A549 (cell line): ENCODE results near the gene C1QL1. TPM values are rescaled to one million over a fixed set of nuclear protein-coding genes. Genes with fewer than 3 reads are reported as not detected.
A peak's percentile ranks its signal among the peaks of the same experiment; 100 is the strongest.

Experiments used
- ATAC-seq, 2 experiments: fragments of 200-7000 bp in 1 of 2; fragments of >200 bp in 1 of 2; cut with Nextera tagmentation in 1 of 2; cut with Tn5 transposase in 1 of 2; 3 replicates each; pipeline versions ENCODE4 v1.8.0 to v1.9.1; 2018 to 2020; ENCODE audit warnings: mild to moderate bottlenecking in 1 of 2, moderate library complexity in 1 of 2
- CTCF ChIA-PET: fragments of 300-600 bp; sonication (Branson Sonifier 250); formaldehyde crosslinking; extraction: SDS; loops from one replicate; lab custom pipeline; 2021; ENCODE audit warnings: antibody characterized with exemption, inconsistent platforms; lab: Yijun Ruan, JAX
- POLR2A ChIA-PET: fragments of 350-600 bp; formaldehyde crosslinking; extraction: SDS; loops from one replicate; lab custom pipeline; 2021; ENCODE audit warnings: antibody characterized with exemption, inconsistent platforms; lab: Yijun Ruan, JAX
- DNase-seq, 2 experiments: peaks; one replicate each; pipeline versions ENCODE4 v3.0.0 to v3.0.0-alpha.2; 2011 to 2016; ENCODE audit warnings: low read depth in 1 of 2, low spot score in 1 of 2
- FAIRE-seq: peaks from 2 replicates; lab custom pipeline; 2011; peaks lifted over from hg19 to GRCh38; lab: Jason Lieb, UNC
- H3K27ac ChIP-seq, 2 experiments: fragments of >200 bp; sonication (Bioruptor Twin); formaldehyde crosslinking; 3 replicates each; pipeline ENCODE4 v1.5.1; 2016 to 2017
- H3K4me1 ChIP-seq: fragments of >200 bp; sonication (Bioruptor Twin); formaldehyde crosslinking; 3 replicates; pipeline ENCODE4 v1.6.1; 2016
- H3K4me2 ChIP-seq: fragments of >200 bp; sonication (Bioruptor Twin); formaldehyde crosslinking; 3 replicates; pipeline ENCODE4 v1.6.1; 2016
- H3K4me3 ChIP-seq: fragments of >200 bp; sonication (Bioruptor Twin); formaldehyde crosslinking; 3 replicates; pipeline ENCODE4 v1.5.1; 2016
- H3K9me3 ChIP-seq: fragments of >200 bp; sonication (Bioruptor Twin); formaldehyde crosslinking; 3 replicates; pipeline ENCODE4 v1.6.1; 2016
- CBX8 ChIP-seq: fragments of 200-600 bp; sonication (generic); IDR thresholded peaks from 2 replicates; pipeline ENCODE4 v1.6.1; 2016
- EHMT2 ChIP-seq: fragments of 200-600 bp; sonication (generic); IDR thresholded peaks from 2 replicates; pipeline ENCODE4 v1.6.1; 2016; ENCODE audit warnings: antibody characterized with exemption, low read depth, mild to moderate bottlenecking, moderate library complexity
- FOSB ChIP-seq: fragments of 250-450 bp; sonication (Bioruptor Pico); IDR thresholded peaks from 2 replicates; pipeline ENCODE4 v1.5.0; 2020; ENCODE audit warnings: mild to moderate bottlenecking, moderate library complexity
- FOSL2 ChIP-seq, 2 experiments: fragments of 450-650 bp in 1 of 2; fragments of >200 bp in 1 of 2; sonication (Bioruptor Twin) in 1 of 2; formaldehyde crosslinking; IDR thresholded peaks; 2 replicates each; pipeline versions ENCODE4 v1.5.0 to v1.6.1; 2016 to 2020; ENCODE audit warnings: mild to moderate bottlenecking in 1 of 2, moderate library complexity in 1 of 2
- HOXB13 ChIP-seq: fragments of 250-450 bp; sonication (Bioruptor Pico); IDR thresholded peaks from 2 replicates; pipeline ENCODE4 v1.5.0; 2020; ENCODE audit warnings: low read depth, mild to moderate bottlenecking, moderate library complexity
- HOXB5 ChIP-seq: fragments of 250-450 bp; sonication (Bioruptor Pico); IDR thresholded peaks from 2 replicates; pipeline ENCODE4 v1.5.0; 2020; ENCODE audit warnings: mild to moderate bottlenecking, moderate library complexity
- KDM1A ChIP-seq: fragments of 200-600 bp; sonication (generic); IDR thresholded peaks from 2 replicates; pipeline ENCODE4 v1.6.1; 2016; ENCODE audit warnings: low read depth, mild to moderate bottlenecking
- MAFK ChIP-seq: fragments of 450-650 bp; IDR thresholded peaks from 2 replicates; pipeline ENCODE4 v1.6.1; 2014; ENCODE audit not compliant: partially characterized antibody
- PHF8 ChIP-seq: fragments of 200-600 bp; sonication (generic); IDR thresholded peaks from 2 replicates; pipeline ENCODE4 v1.6.1; 2016; ENCODE audit warnings: low read depth, mild to moderate bottlenecking, antibody characterized with exemption, moderate library complexity, borderline replicate concordance
- RAD21 ChIP-seq, 2 experiments: fragments of >200 bp in 1 of 2; sonication (Bioruptor Twin) in 1 of 2; formaldehyde crosslinking in 1 of 2; IDR thresholded peaks in 1 of 2; conservative IDR thresholded peaks in 1 of 2; 2 replicates in 1 of 2; 3 replicates in 1 of 2; pipeline ENCODE4 v1.6.1; 2012 to 2018; ENCODE audit warnings: inconsistent platforms in 1 of 2
- RARB ChIP-seq: fragments of 250-450 bp; sonication (Bioruptor Pico); IDR thresholded peaks from 2 replicates; pipeline ENCODE4 v1.8.0; 2021; ENCODE audit warnings: mild to moderate bottlenecking, moderate library complexity
- RCOR1 ChIP-seq: fragments of 150-350 bp; IDR thresholded peaks from 2 replicates; pipeline ENCODE4 v1.6.1; 2014; ENCODE audit warnings: antibody characterized with exemption, low read length, low read depth
- TFCP2L1 ChIP-seq: fragments of 250-450 bp; sonication (Bioruptor Pico); IDR thresholded peaks from 2 replicates; pipeline ENCODE4 v1.5.0; 2021; ENCODE audit warnings: mild to moderate bottlenecking
- TP53 ChIP-seq: fragments of 250-450 bp; sonication (Bioruptor Pico); IDR thresholded peaks from 2 replicates; pipeline ENCODE4 v1.5.0; 2021; ENCODE audit warnings: mild to moderate bottlenecking, moderate library complexity
- ZC3H11A ChIP-seq: fragments of 450-650 bp; IDR thresholded peaks from 2 replicates; pipeline ENCODE4 v1.6.1; 2014; ENCODE audit warnings: antibody characterized with exemption, mild to moderate bottlenecking
- whole genome bisulfite sequencing: methylation state at CpG from one replicate; pipeline ENCODE4 v1.1.6; 2017; ENCODE audit errors: missing lambda C conversion rate; 5-methylcytosine and 5-hydroxymethylcytosine counted together
- polyA plus RNA-seq, 4 experiments: library from polyadenylated mRNA; depleted of rRNA in 3 of 4; stranded (reverse); fragments of >200 nt; fragmentation: RNase III in 1 of 4; extraction: RNeasy Plus Mini Kit Qiagen cat#74134 plus additional on column Dnase treatment in 1 of 4; gene quantifications; 2 replicates in 3 of 4; 3 replicates in 1 of 4; pipeline ENCODE4 v1.2.3, GENCODE V29; 2011 to 2017
- TF ChIP-seq, protein P1 (sequence below): IDR thresholded peaks from 2 replicates; pipeline ENCODE4 v1.6.1; 2012
- TF ChIP-seq, protein P2 (sequence below): fragments of 250-450 bp; sonication (Bioruptor Pico); IDR thresholded peaks from 2 replicates; pipeline ENCODE4 v1.5.0; 2020; ENCODE audit warnings: low read depth, mild to moderate bottlenecking, moderate library complexity
- TF ChIP-seq, protein P3 (sequence below): fragments of 150-350 bp; IDR thresholded peaks from 2 replicates; pipeline ENCODE4 v1.6.1; 2014; ENCODE audit warnings: low read depth, mild to moderate bottlenecking, low read length
- TF ChIP-seq, protein P4 (sequence below): fragments of >200 bp; sonication (Bioruptor Twin); formaldehyde crosslinking; IDR thresholded peaks from 3 replicates; pipeline ENCODE4 v1.5.1; 2016
- TF ChIP-seq, protein P5 (sequence below): IDR thresholded peaks from 2 replicates; pipeline ENCODE4 v1.6.1; 2012; ENCODE audit warnings: low read depth, borderline replicate concordance

Gene C1QL1
- polyA plus RNA-seq, 2 of the 4 experiments (the other 2 are of a cell fraction) = 2.6 to 8.5 TPM

DNA sequence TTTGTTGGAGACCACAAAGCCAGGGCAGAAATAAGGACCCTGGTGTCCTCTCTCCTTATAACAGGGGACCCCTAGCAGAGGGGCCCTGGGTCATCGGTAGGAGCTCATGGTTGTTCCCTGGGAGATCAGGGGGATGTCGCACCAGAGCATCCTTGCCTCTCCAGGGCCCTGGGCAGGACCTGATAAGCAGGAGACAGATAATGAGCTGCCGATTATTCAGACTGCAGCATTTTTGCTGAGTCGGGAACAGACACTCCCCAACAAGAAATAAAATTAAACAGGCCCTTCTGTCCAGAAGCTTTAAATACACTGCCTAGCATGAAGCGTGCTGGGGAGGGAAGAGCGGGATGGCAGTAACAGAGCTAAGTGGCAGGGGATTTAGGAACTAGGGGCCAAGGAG, 37.4 kb downstream of the C1QL1 start:
- WGBS = 91% methylated on average over 6 of the region's 6 CpGs
- no peak overlapping the region for H3K4me2 ChIP-seq
- CTCF ChIA-PET = interaction anchor here (1.0 to 38.8 kb wide), 6 partner anchors 8 to 205 kb away, joined by 3 to 1853 read pairs (median 378); partner anchors contain the start of genes ACBD4, DCAKD, GFAP and KIF18B
- DNase-seq (no peak), ATAC-seq (no peak)
- POLR2A ChIA-PET = no interaction called here
- no peak overlapping the region for H3K4me3 ChIP-seq
- H3K9me3 ChIP-seq = no peaks in the 10 kb centered on the region
- no peaks in the 10 kb centered on the region for H3K4me1 ChIP-seq
- TF ChIP-seq, protein P1, sequence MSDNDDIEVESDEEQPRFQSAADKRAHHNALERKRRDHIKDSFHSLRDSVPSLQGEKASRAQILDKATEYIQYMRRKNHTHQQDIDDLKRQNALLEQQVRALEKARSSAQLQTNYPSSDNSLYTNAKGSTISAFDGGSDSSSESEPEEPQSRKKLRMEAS = no peak
- TF ChIP-seq MAFK = peak; percentile 87
- TF ChIP-seq, all 56 proteins: peak for 1
- no peak for FAIRE-seq
- no peak overlapping the region for H3K27ac ChIP-seq

DNA sequence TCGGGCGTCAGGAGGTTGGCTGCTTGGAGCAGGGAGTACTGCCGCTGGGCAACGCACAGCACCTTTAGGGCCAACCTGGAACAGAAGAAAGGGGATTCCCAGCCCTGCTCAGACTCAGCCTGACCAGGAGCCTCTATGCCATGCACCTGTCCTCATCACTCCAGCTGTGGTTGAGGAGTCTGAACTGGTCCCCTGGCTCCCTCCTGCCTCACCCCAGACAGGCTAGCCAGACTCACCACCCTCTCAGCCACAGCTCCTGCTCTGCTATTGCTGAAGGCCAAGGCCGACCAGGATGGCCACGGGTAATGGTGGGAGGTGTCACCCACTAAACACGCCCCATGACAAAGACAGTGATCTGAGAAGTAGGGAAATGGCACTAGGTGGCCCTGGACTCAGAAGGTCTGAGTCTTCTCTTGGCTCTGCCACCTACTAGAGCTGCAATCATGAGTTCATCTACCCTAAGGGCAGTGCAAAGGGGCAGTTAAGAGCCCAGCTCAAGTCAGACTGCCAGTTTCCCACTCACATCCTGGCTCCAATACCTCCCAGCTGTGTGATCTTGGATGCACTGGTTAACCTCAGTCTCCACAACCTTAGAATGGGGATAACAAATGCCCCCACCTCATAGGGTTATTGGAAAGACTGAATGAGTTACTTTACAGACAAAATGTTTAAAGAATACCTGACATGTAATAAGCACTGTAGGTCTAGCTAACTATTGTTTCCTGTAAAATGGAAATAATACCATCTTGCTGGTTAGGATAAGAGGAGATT, 39.0 kb downstream of the C1QL1 start:
- DNase-seq (no peak), FAIRE-seq (no peak), ATAC-seq (no peak)
- ChIA-PET CTCF (interaction anchor here (0.6 to 38.8 kb wide), 7 partner anchors 7 to 170 kb away, joined by 3 to 1853 read pairs (median 5); partner anchors contain the start of genes DCAKD, GFAP and KIF18B), POLR2A (interaction anchor here (0.6 kb wide), 1 partner anchor 45 kb away, joined by 9 read pairs; no protein-coding TSS in a partner anchor)
- Histone ChIP-seq H3K4me1 (no peaks in the 10 kb centered on the region), H3K4me2 (no peak overlapping the region), H3K27ac (no peak overlapping the region), H3K9me3 (no peaks in the 10 kb centered on the region), H3K4me3 (no peak overlapping the region)
- TF ChIP-seq, protein P2, sequence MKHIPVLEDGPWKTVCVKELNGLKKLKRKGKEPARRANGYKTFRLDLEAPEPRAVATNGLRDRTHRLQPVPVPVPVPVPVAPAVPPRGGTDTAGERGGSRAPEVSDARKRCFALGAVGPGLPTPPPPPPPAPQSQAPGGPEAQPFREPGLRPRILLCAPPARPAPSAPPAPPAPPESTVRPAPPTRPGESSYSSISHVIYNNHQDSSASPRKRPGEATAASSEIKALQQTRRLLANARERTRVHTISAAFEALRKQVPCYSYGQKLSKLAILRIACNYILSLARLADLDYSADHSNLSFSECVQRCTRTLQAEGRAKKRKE (CRISPR knock-in tag) = no peak
- 90% methylated on average over 7 of the region's 7 CpGs for WGBS

DNA sequence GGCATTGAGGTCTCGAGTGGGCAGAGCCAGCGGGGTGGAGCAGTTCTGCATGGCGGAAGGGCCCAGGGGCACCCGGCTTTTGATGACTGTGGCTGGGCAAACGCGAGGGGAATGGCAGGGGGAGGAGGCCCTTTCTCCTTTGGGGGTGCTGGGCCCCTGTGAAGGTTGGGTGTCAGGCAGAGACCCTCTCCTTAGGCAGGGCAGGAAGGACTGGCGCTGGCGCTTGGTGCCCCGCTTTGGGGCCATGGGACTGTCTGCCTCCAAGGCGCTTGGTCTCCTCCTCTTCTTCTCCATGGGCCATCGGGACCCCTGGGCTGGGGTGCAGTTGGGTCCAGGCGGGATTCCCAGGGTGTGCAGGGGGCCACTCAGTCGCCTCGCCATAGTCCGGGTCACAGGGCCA, 40.0 kb downstream of the C1QL1 start:
- TF ChIP-seq, protein P3, sequence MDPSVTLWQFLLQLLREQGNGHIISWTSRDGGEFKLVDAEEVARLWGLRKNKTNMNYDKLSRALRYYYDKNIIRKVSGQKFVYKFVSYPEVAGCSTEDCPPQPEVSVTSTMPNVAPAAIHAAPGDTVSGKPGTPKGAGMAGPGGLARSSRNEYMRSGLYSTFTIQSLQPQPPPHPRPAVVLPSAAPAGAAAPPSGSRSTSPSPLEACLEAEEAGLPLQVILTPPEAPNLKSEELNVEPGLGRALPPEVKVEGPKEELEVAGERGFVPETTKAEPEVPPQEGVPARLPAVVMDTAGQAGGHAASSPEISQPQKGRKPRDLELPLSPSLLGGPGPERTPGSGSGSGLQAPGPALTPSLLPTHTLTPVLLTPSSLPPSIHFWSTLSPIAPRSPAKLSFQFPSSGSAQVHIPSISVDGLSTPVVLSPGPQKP = no peak
- TF ChIP-seq RCOR1 (no peak), CBX8 (no peak)
- ChIA-PET POLR2A (no interaction called here), CTCF (interaction anchor here (2.4 to 38.8 kb wide), 4 partner anchors 6 to 207 kb away, joined by 11 to 1853 read pairs (median 752); partner anchors contain the start of genes ACBD4, DCAKD, GFAP and KIF18B)
- H3K4me2 ChIP-seq = no peak overlapping the region
- DNase-seq = no peak
- no peaks in the 10 kb centered on the region for H3K9me3 ChIP-seq
- no peak overlapping the region for H3K4me3 ChIP-seq
- no peak for FAIRE-seq
- no peaks in the 10 kb centered on the region for H3K4me1 ChIP-seq
- no peak for ATAC-seq
- WGBS = 94% methylated on average over 14 of the region's 15 CpGs
- no peak overlapping the region for H3K27ac ChIP-seq

DNA sequence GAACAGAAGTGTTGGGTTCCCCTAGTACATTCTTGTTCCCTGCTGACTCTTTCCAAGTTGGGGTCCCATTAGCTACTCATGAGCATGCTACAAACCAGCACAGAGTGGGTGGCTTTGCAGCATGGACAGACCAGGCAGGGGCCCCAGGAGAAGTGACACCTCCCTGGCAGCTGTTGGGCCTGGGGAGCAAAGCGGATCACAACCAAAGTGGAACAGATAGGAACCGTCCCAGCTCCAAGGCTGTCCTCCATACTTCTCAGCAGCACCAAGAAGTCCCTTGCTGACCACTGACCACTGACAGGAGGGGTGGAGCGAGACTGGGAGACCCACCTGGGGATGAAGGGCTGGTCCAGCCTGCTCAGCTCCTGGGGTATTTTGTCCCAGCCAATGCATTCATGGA, 40.4 kb downstream of the C1QL1 start:
- ATAC-seq (no peak), FAIRE-seq (no peak), DNase-seq (no peak)
- Histone ChIP-seq H3K4me3 (no peak overlapping the region), H3K4me2 (no peak overlapping the region), H3K4me1 (no peaks in the 10 kb centered on the region), H3K27ac (no peak overlapping the region), H3K9me3 (no peaks in the 10 kb centered on the region)
- 98% methylated on average over 3 of the region's 3 CpGs for WGBS
- CTCF ChIA-PET = interaction anchor here (2.4 to 38.3 kb wide), 4 partner anchors 16 to 207 kb away, joined by 11 to 1853 read pairs (median 430); partner anchors contain the start of genes ACBD4, DCAKD and KIF18B
- POLR2A ChIA-PET = no interaction called here
- no peak for TF ChIP-seq RAD21 (conservative IDR thresholded peaks at IDR 0.05 in 1 of 2, IDR thresholded peaks at IDR 0.05 in 1 of 2)
- no peak for TF ChIP-seq MAFK
- TF ChIP-seq, protein P1 = no peak
- TF ChIP-seq TP53 (CRISPR knock-in tag) = no peak
- TF ChIP-seq, protein P3 = no peak
- no peak for TF ChIP-seq PHF8
- no peak for TF ChIP-seq ZC3H11A
- TF ChIP-seq KDM1A = no peak
- TF ChIP-seq FOSB (CRISPR knock-in tag) = no peak
- no peak for TF ChIP-seq HOXB13 (CRISPR knock-in tag)
- TF ChIP-seq RARB (CRISPR knock-in tag) = no peak
- no peak for TF ChIP-seq EHMT2
- TF ChIP-seq HOXB5 (CRISPR knock-in tag) = no peak
- TF ChIP-seq FOSL2 (IDR thresholded peaks at IDR 0.05) = no peak
- TF ChIP-seq FOSL2 (CRISPR knock-in tag; IDR thresholded peaks at IDR 0.05) = no peak
- TF ChIP-seq TFCP2L1 (CRISPR knock-in tag) = no peak
- TF ChIP-seq, protein P4, sequence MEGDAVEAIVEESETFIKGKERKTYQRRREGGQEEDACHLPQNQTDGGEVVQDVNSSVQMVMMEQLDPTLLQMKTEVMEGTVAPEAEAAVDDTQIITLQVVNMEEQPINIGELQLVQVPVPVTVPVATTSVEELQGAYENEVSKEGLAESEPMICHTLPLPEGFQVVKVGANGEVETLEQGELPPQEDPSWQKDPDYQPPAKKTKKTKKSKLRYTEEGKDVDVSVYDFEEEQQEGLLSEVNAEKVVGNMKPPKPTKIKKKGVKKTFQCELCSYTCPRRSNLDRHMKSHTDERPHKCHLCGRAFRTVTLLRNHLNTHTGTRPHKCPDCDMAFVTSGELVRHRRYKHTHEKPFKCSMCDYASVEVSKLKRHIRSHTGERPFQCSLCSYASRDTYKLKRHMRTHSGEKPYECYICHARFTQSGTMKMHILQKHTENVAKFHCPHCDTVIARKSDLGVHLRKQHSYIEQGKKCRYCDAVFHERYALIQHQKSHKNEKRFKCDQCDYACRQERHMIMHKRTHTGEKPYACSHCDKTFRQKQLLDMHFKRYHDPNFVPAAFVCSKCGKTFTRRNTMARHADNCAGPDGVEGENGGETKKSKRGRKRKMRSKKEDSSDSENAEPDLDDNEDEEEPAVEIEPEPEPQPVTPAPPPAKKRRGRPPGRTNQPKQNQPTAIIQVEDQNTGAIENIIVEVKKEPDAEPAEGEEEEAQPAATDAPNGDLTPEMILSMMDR = no peak
- TF ChIP-seq, protein P5, sequence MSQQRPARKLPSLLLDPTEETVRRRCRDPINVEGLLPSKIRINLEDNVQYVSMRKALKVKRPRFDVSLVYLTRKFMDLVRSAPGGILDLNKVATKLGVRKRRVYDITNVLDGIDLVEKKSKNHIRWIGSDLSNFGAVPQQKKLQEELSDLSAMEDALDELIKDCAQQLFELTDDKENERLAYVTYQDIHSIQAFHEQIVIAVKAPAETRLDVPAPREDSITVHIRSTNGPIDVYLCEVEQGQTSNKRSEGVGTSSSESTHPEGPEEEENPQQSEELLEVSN = no peak
